ENCODE results near the gene MICU1. TPM values are rescaled to one million over a fixed set of nuclear protein-coding genes. Genes with fewer than 3 reads are reported as not detected.

The MICU1 gene
- total and polyA plus RNA-seq, 8 donors = 25.9 to 212 (median 42.4) TPM

- 91 to 100% (median 95%) methylated on average over 2 of the region's 2 CpGs for WGBS, 5 donors
- intact Hi-C loops (cut with DNase I; ENCODE audit: low total_unique reads) = no loop called here
These were observed 85.6 kb downstream of the MICU1 start for GRCh38 chr10:72540193-72540807.

GRCh38 chr10:72539137-72539536 is 86.7 kb downstream of the MICU1 start:
- H3K4me1 ChIP-seq = no peaks in the 10 kb centered on the region
- H3K4me3 ChIP-seq = no peak overlapping the region
- DNase-seq = no peak
- intact Hi-C loops (cut with DNase I; ENCODE audit: low total_unique reads) = no loop called here
- 89 to 91% (median 90%) methylated on average over 1 of the region's 1 CpG for WGBS, 5 donors
- H3K36me3 ChIP-seq = peaks cover 0 to 32% (median 25%) of the 10 kb centered on the region in 4 donors
- TF ChIP-seq EP300 (IDR thresholded peaks at IDR 0.05) (no peak), POLR2A (IDR thresholded peaks at IDR 0.05) (no peak), CTCF (IDR thresholded peaks at IDR 0.05) (no peak), POLR2AphosphoS5 (IDR thresholded peaks at IDR 0.05) (no peak)
- no peaks in the 10 kb centered on the region for H3K27me3 ChIP-seq
- H3K9me3 ChIP-seq = peaks cover 0 to 21% (median 6%) of the 10 kb centered on the region in 4 donors
- H3K27ac ChIP-seq = no peak overlapping the region

More at GRCh38 chr10:72540193-72540807, 85.6 kb downstream of the MICU1 start:
- H3K27me3 ChIP-seq = no peaks in the 10 kb centered on the region
- H3K36me3 ChIP-seq = peaks cover 0 to 34% (median 30%) of the 10 kb centered on the region in 4 donors
- TF ChIP-seq POLR2AphosphoS5 (IDR thresholded peaks at IDR 0.05) (no peak), POLR2A (IDR thresholded peaks at IDR 0.05) (no peak), EP300 (IDR thresholded peaks at IDR 0.05) (no peak), CTCF (IDR thresholded peaks at IDR 0.05) (no peak)
- H3K9me3 ChIP-seq = peaks cover 0 to 21% (median 6%) of the 10 kb centered on the region in 4 donors
- H3K4me3 ChIP-seq = no peak overlapping the region
- no peak for DNase-seq
- H3K27ac ChIP-seq = no peak overlapping the region
- peaks cover 0 to 7% (median 2%) of the 10 kb centered on the region in 4 donors for H3K4me1 ChIP-seq

- Histone ChIP-seq H3K9me3 (no peaks in the 10 kb centered on the region), H3K4me3 (no peak overlapping the region), H3K4me1 (no peaks in the 10 kb centered on the region), H3K36me3 (peaks cover 0 to 4% (median 0%) of the 10 kb centered on the region in 4 donors), H3K27me3 (no peaks in the 10 kb centered on the region), H3K27ac (no peak overlapping the region)
- intact Hi-C loops (cut with DNase I; ENCODE audit: low total_unique reads) = no loop called here
- DNase-seq = no peak
- TF ChIP-seq POLR2A (IDR thresholded peaks at IDR 0.05) (no peak), EP300 (IDR thresholded peaks at IDR 0.05) (no peak), CTCF (IDR thresholded peaks at IDR 0.05) (no peak)
These were observed 100.2 kb downstream of the MICU1 start for GRCh38 chr10:72525689-72526088.

- Histone ChIP-seq H3K9me3 (no peaks in the 10 kb centered on the region), H3K4me3 (no peak overlapping the region), H3K27me3 (no peaks in the 10 kb centered on the region), H3K4me1 (no peaks in the 10 kb centered on the region), H3K36me3 (peaks cover 0 to 4% (median 0%) of the 10 kb centered on the region in 4 donors), H3K27ac (no peak overlapping the region)
- intact Hi-C loops (cut with DNase I; ENCODE audit: low total_unique reads) = no loop called here
- no peak for TF ChIP-seq POLR2AphosphoS5 (IDR thresholded peaks at IDR 0.05)
- TF ChIP-seq CTCF (IDR thresholded peaks at IDR 0.05) = no peak
- TF ChIP-seq POLR2A (IDR thresholded peaks at IDR 0.05) = no peak
- TF ChIP-seq EP300 (IDR thresholded peaks at IDR 0.05) = no peak
- 60 to 74% (median 70%) methylated on average over 5 of the region's 5 CpGs for WGBS, 5 donors
- DNase-seq = peak in 1 of 2 donors; percentile 16
These were observed 100.6 kb downstream of the MICU1 start for GRCh38 chr10:72525277-72525676.
